CD4-positive, alpha-beta T cell treated with Interferon gamma for 1 hour (primary cell): Measurements from ENCODE around the gene FAM83B.

ENCODE experiments used
- DNase-seq: peaks from one replicate; pipeline ENCODE4 v3.0.0-alpha.2; 2020

FAM83B gene

GRCh38 chr6:54987633-54988290 lies 141.2 kb downstream of the FAM83B start:
- DNase-seq: no peak

- DNase-seq: no peak
Observed at GRCh38 chr6:54988576-54988975, 142.0 kb downstream of the FAM83B start.

DNA sequence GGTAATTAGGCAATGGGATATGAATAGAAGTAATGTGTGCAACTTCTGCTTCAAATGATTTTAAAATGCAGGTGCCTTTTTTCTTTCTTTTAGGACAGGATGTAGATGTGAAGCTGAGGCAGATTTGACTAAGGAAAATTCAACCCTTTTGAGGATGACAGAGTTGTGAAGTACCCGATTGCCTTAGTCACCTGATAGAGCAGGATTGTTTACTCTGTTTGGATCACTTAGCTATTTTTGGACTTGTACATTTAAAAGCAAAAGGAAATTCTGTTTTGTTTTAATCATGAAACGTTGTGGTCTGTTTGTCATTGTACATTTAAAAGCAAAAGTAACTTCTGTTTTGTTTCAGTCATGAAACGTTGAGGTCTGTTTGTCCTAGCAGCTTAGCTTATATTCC lies 143.4 kb downstream of the FAM83B start:
- DNase-seq: no peak
